GM12875 (cell line): ENCODE results near the gene SNRPE.

Experiments
- H3K4me3 ChIP-seq: one replicate; pipeline ENCODE4 v1.5.1; 2011; ENCODE audit warnings: low read depth, low read length, control low read depth
- TF ChIP-seq, protein P1 (sequence below): IDR thresholded peaks from 2 replicates; pipeline ENCODE4 v1.5.1; 2011; ENCODE audit warnings: low read depth, mild to moderate bottlenecking, control low read depth, inconsistent platforms, low read length, moderate library complexity, borderline replicate concordance; ENCODE audit not compliant: insufficient read depth

The SNRPE gene

DNA sequence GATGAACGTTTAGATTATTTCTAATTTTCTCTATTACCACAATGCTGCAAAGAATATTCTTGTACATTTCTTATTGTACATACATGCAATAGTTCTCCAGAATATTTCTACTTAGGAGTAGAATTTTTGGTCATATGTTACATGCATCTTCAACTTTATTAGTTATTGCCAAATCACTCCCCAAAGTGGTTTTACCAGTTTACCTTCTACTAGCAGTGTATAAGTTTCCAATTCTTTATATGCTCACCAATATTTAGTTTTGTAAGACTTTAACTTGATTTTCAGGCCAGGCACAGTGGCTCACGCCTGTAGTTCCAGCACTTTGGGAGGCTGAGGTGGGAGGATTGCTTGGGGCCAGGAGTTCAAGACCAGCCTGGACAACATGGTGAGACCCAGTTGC lies 55.4 kb downstream of the SNRPE start:
- H3K4me3 ChIP-seq = no peak overlapping the region
- TF ChIP-seq, protein P1, sequence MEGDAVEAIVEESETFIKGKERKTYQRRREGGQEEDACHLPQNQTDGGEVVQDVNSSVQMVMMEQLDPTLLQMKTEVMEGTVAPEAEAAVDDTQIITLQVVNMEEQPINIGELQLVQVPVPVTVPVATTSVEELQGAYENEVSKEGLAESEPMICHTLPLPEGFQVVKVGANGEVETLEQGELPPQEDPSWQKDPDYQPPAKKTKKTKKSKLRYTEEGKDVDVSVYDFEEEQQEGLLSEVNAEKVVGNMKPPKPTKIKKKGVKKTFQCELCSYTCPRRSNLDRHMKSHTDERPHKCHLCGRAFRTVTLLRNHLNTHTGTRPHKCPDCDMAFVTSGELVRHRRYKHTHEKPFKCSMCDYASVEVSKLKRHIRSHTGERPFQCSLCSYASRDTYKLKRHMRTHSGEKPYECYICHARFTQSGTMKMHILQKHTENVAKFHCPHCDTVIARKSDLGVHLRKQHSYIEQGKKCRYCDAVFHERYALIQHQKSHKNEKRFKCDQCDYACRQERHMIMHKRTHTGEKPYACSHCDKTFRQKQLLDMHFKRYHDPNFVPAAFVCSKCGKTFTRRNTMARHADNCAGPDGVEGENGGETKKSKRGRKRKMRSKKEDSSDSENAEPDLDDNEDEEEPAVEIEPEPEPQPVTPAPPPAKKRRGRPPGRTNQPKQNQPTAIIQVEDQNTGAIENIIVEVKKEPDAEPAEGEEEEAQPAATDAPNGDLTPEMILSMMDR = no peak
